Measurements from ENCODE around the gene SEC23A. TPM values are rescaled to one million over a fixed set of nuclear protein-coding genes. Genes with fewer than 3 reads are reported as not detected.

Gene SEC23A
- total and polyA plus RNA-seq, 12 donors, result 10.9 to 201 (median 92.5) TPM

GRCh38 chr14:39043352-39043943, 59.6 kb downstream of the SEC23A start:
- intact Hi-C loops (cut with DNase I), result no loop called here
- TF ChIP-seq CTCF (IDR thresholded peaks at IDR 0.05) (no peak), POLR2A (IDR thresholded peaks at IDR 0.05) (no peak)
- 88 to 94% (median 91%) methylated on average over 1 of the region's 1 CpG for WGBS, 4 donors
- Histone ChIP-seq H3K4me1 (replicated peaks in 1 of 2) (no peaks in the 10 kb centered on the region), H3K4me3 (no peak overlapping the region), H3K27me3 (no peaks in the 10 kb centered on the region), H3K36me3 (replicated peaks in 1 of 2) (peaks cover 0 to 65% of the 10 kb centered on the region in 2 donors), H3K9me3 (replicated peaks in 1 of 3) (no peaks in the 10 kb centered on the region), H3K27ac (no peak overlapping the region)
- no peak for DNase-seq

- Histone ChIP-seq H3K4me3 (no peak overlapping the region), H3K9me3 (replicated peaks in 1 of 3) (no peaks in the 10 kb centered on the region), H3K36me3 (replicated peaks in 1 of 2) (peaks cover 0 to 66% of the 10 kb centered on the region in 2 donors), H3K4me1 (replicated peaks in 1 of 2) (no peaks in the 10 kb centered on the region), H3K27me3 (no peaks in the 10 kb centered on the region), H3K27ac (no peak overlapping the region)
- DNase-seq, result no peak
- WGBS, 4 donors, result 92 to 99% (median 97%) methylated on average over 2 of the region's 2 CpGs
- intact Hi-C loops (cut with DNase I), result no loop called here
- TF ChIP-seq POLR2A (IDR thresholded peaks at IDR 0.05), result no peak
- no peak for TF ChIP-seq CTCF (IDR thresholded peaks at IDR 0.05)
Observed at GRCh38 chr14:39040529-39040928, 62.5 kb downstream of the SEC23A start.

GRCh38 chr14:39038542-39038941, 64.5 kb downstream of the SEC23A start:
- DNase-seq, result no peak
- intact Hi-C loops (cut with DNase I), result no loop called here
- Histone ChIP-seq H3K27ac (no peak overlapping the region), H3K4me1 (replicated peaks in 1 of 2) (no peaks in the 10 kb centered on the region), H3K9me3 (replicated peaks in 1 of 3) (no peaks in the 10 kb centered on the region), H3K36me3 (replicated peaks in 1 of 2) (peaks cover 0 to 66% of the 10 kb centered on the region in 2 donors), H3K4me3 (no peak overlapping the region), H3K27me3 (no peaks in the 10 kb centered on the region)
- 92 to 98% (median 96%) methylated on average over 2 of the region's 2 CpGs for WGBS, 4 donors
- no peak for TF ChIP-seq CTCF (IDR thresholded peaks at IDR 0.05)
- no peak for TF ChIP-seq POLR2A (IDR thresholded peaks at IDR 0.05)

- H3K36me3 ChIP-seq (replicated peaks in 1 of 2), result peaks cover 0 to 64% of the 10 kb centered on the region in 2 donors
- no peaks in the 10 kb centered on the region for H3K27me3 ChIP-seq
- H3K27ac ChIP-seq, result no peak overlapping the region
- no peak overlapping the region for H3K4me3 ChIP-seq
- no peaks in the 10 kb centered on the region for H3K9me3 ChIP-seq (replicated peaks in 1 of 3)
- WGBS, 4 donors, result 95 to 99% (median 97%) methylated on average over 5 of the region's 5 CpGs
- no peak for DNase-seq
- H3K4me1 ChIP-seq (replicated peaks in 1 of 2), result no peaks in the 10 kb centered on the region
- TF ChIP-seq CTCF (IDR thresholded peaks at IDR 0.05), result no peak
- no peak for TF ChIP-seq POLR2A (IDR thresholded peaks at IDR 0.05)
- intact Hi-C loops (cut with DNase I), result no loop called here
Observed at GRCh38 chr14:39036760-39037159, 66.3 kb downstream of the SEC23A start.

Measured in adrenal gland (tissue), 12 donors.